Measurements from ENCODE around the gene ARHGAP9. TPM values are rescaled to one million over a fixed set of nuclear protein-coding genes. Genes with fewer than 3 reads are reported as not detected.
A peak's percentile ranks its signal among the peaks of the same experiment; 100 is the strongest.

The ARHGAP9 gene
- total RNA-seq, 1 experiment from 2014 or later = 3.6 TPM

DNA sequence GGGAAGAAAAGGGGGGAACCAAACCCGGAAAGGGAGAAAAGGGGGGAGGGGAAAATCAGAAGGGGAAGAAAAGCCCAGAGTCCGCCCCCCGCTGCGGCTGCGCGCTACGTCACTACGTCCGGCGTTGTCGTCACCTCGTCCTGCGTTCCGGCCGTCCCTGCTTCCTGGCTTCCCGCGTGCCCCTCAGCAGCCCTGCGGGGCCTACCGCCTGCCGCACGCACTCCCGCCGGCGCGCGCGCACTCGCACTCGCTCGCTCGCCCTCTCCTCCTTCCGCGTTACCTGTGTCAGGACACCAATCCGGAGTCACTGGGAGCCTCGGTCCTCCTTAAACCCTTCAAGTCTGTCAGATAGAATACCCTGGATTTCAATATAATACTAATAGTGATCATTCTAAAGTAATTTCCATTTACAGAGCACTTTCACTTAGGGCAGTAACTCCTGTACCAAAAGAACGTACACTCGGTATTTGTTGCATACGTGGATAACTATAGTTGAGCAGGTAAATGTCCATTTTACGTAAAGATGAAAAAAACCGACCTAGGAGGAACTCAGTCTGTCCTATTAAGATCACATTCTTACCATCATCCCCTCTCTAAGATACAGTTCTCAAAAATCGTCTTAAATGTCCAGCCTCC lies 48.6 kb downstream of the ARHGAP9 start, which contains the start of gene R3HDM2 (continued):
- TF ChIP-seq, protein P1, sequence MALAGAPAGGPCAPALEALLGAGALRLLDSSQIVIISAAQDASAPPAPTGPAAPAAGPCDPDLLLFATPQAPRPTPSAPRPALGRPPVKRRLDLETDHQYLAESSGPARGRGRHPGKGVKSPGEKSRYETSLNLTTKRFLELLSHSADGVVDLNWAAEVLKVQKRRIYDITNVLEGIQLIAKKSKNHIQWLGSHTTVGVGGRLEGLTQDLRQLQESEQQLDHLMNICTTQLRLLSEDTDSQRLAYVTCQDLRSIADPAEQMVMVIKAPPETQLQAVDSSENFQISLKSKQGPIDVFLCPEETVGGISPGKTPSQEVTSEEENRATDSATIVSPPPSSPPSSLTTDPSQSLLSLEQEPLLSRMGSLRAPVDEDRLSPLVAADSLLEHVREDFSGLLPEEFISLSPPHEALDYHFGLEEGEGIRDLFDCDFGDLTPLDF (CRISPR knock-in tag; IDR thresholded peaks at IDR 0.05) = no peak
- TF ChIP-seq HMGXB4 (CRISPR knock-in tag; IDR thresholded peaks at IDR 0.05) (peak; percentile 65; the same call in 1 of the 2 replicates), NFYB (CRISPR knock-in tag; conservative IDR thresholded peaks at IDR 0.05; ENCODE audit: low read depth) (no peak), AR (CRISPR knock-in tag; IDR thresholded peaks at IDR 0.05) (no peak), KAT7 (CRISPR knock-in tag; IDR thresholded peaks at IDR 0.05; ENCODE audit: borderline replicate concordance) (no peak)

DNA sequence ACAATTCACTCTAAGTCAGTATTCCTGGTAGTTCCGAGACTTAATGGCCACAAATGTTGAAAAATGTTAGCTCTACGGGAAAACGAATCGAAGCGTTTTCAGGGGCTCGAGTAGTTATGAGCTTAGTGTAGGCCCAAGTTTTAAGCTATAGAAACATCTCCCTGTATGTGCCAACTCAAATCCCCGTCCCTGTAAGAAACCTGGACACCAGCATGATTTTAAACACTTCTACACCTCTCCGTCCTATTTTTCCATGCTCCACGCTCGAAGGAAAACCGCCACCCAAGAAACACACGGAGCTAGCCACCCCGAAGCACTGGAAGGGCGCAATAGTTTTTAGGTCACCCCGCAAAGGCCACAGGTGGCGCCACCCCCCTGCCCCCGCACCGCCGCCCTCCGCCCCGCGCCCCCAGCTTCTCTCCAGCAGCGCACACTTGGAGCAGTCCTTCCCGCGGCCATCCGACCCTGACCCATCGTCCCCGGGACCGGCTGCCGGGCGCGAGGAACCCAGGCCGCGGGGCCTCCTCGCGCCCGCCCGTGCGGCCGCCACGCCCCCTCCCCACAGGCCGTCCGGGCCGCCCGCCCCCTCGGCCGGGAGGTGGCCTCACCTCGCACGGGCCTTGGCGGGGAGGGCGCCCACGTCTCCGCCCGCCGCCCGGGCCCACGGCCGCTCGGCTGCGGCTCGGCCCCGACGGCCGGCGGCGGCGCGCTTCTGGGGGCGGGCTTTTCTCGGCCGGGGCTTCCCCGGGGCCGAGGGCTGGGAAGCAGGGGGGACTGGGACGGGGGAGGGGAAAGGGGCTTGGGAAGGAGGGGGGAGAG lies 49.3 kb downstream of the ARHGAP9 start:
- H3K4me3 Mint-ChIP-seq = peak overlapping the region; percentile 88
- POLR2A ChIA-PET = interaction anchor here (0.7 to 1.2 kb wide), 4 partner anchors 23 to 123 kb away, joined by 3 to 9 read pairs (median 6); partner anchors contain the start of genes GLI1 and INHBE
- H3K36me3 Mint-ChIP-seq = no peaks in the 10 kb centered on the region
- peak overlapping the region; percentile 96 for H3K27ac Mint-ChIP-seq
- H3K27me3 Mint-ChIP-seq (ENCODE audit: low read depth) = no peaks in the 10 kb centered on the region; the same call in 1 of the 2 replicates
- no peak for TF ChIP-seq CREM (CRISPR knock-in tag; IDR thresholded peaks at IDR 0.05)
- TF ChIP-seq ESRRA (CRISPR knock-in tag; IDR thresholded peaks at IDR 0.05; ENCODE audit: borderline replicate concordance) = no peak
- no peak for TF ChIP-seq ZNF232 (CRISPR knock-in tag; IDR thresholded peaks at IDR 0.05)
- TF ChIP-seq ELF4 (CRISPR knock-in tag; IDR thresholded peaks at IDR 0.05; ENCODE audit: low read depth) = no peak
- no peak for TF ChIP-seq ZNF138 (CRISPR knock-in tag; conservative IDR thresholded peaks at IDR 0.05)
- peak; percentile 1; the same call in 1 of the 2 replicates for TF ChIP-seq SP1 (CRISPR knock-in tag; conservative IDR thresholded peaks at IDR 0.05)
- no peak for TF ChIP-seq ZNF219 (CRISPR knock-in tag; IDR thresholded peaks at IDR 0.05; ENCODE audit: borderline replicate concordance)
- TF ChIP-seq, protein P2, sequence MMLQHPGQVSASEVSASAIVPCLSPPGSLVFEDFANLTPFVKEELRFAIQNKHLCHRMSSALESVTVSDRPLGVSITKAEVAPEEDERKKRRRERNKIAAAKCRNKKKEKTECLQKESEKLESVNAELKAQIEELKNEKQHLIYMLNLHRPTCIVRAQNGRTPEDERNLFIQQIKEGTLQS (CRISPR knock-in tag; conservative IDR thresholded peaks at IDR 0.05) = no peak
- ATAC-seq (peak; percentile 52), DNase-seq (ENCODE audit: low spot score) (peak; percentile 61)
- CTCF ChIA-PET = interaction anchor here (0.6 to 3.4 kb wide), 14 partner anchors 9 to 429 kb away, joined by 3 to 23 read pairs (median 4); partner anchors contain the start of genes GLI1 and INHBE
- no peaks in the 10 kb centered on the region for H3K9me3 Mint-ChIP-seq
- peaks cover 25% of the 10 kb centered on the region for H3K4me1 Mint-ChIP-seq

DNA sequence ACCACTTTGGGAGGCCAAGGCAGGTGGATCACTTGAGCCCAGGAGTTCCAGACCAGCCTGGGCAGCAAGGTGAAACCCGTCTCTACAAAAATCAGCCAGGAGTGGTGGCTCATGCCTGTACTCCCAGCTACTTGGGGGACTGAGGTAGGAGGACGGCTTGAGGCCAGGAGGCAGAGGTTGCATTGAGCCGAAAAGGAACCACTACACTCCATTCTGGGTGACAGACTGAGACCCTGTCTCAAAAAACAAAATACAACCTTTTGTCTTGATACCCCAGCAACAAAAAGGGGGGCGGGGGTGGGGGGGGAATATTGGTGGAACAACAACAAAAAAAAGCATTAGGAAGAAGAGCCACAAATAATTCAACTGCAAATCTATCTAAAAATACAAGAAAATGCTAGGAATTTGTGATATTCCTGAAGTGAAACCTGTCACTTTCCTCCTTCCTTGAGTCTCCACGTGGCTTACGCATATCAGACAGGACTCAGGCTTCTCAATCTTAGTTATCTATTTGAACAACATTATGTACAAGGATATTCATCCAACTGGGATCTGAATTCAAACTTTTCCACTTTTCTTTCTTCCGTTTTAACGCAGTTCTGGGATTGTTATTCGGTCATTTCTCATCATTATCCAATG lies 50.1 kb downstream of the ARHGAP9 start:
- Mint-ChIP-seq H3K9me3 (no peaks in the 10 kb centered on the region), H3K4me3 (peak overlapping the region; percentile 88), H3K36me3 (peaks cover 1% of the 10 kb centered on the region), H3K27me3 (ENCODE audit: low read depth) (no peaks in the 10 kb centered on the region; the same call in 1 of the 2 replicates), H3K27ac (peak overlapping the region; percentile 96), H3K4me1 (peaks cover 25% of the 10 kb centered on the region)
- no peak for DNase-seq (ENCODE audit: low spot score)
- ATAC-seq = no peak
- TF ChIP-seq ZNF671 (CRISPR knock-in tag; IDR thresholded peaks at IDR 0.05) (no peak), MLX (CRISPR knock-in tag; IDR thresholded peaks at IDR 0.05) (no peak)
- ChIA-PET POLR2A (interaction anchor here (0.7 to 1.2 kb wide), 4 partner anchors 23 to 122 kb away, joined by 3 to 9 read pairs (median 6); partner anchors contain the start of genes GLI1 and INHBE), CTCF (interaction anchor here (0.6 to 3.4 kb wide), 13 partner anchors 8 to 428 kb away, joined by 3 to 23 read pairs (median 4); partner anchors contain the start of genes GLI1 and INHBE)
